Measurements from ENCODE around the gene RMND5A. TPM values are rescaled to one million over a fixed set of nuclear protein-coding genes. Genes with fewer than 3 reads are reported as not detected.
"Not testable (repeated sequence)": the region's sequence is repeated elsewhere in the genome, so short reads cannot be mapped to it uniquely, and the experiment has no call there.

RMND5A gene
- total RNA-seq, 1 donor from 2014 or later = 44.3 TPM

GRCh38 chr2:86704459-86704971 lies 15.6 kb upstream of the RMND5A start:
- Mint-ChIP-seq H3K27me3 (ENCODE audit: low read depth) (no peaks in the 10 kb centered on the region), H3K27ac (peak overlapping the region; percentile 64), H3K36me3 (peaks cover 3% of the 10 kb centered on the region), H3K4me3 (no peak overlapping the region), H3K9me3 (peaks cover 20% of the 10 kb centered on the region), H3K4me1 (peaks cover 7% of the 10 kb centered on the region)
- no peak for TF ChIP-seq CTCF (IDR thresholded peaks at IDR 0.05; ENCODE audit: unreplicated experiment)
- no peak for DNase-seq (ENCODE audit: low spot score in 2 of 2, unreplicated experiment in 2 of 2)

- no peak for DNase-seq (ENCODE audit: low spot score in 2 of 2, unreplicated experiment in 2 of 2)
- Mint-ChIP-seq H3K9me3 (peaks cover 22% of the 10 kb centered on the region), H3K36me3 (peaks cover 5% of the 10 kb centered on the region), H3K27me3 (ENCODE audit: low read depth) (no peaks in the 10 kb centered on the region), H3K4me1 (peaks cover 7% of the 10 kb centered on the region), H3K27ac (no peak overlapping the region), H3K4me3 (no peak overlapping the region)
- no peak for TF ChIP-seq CTCF (IDR thresholded peaks at IDR 0.05; ENCODE audit: unreplicated experiment)
Measured at GRCh38 chr2:86706220-86706619, 13.9 kb upstream of the RMND5A start.

- Mint-ChIP-seq H3K4me3 (no peak overlapping the region), H3K4me1 (peaks cover 7% of the 10 kb centered on the region), H3K36me3 (peaks cover 5% of the 10 kb centered on the region), H3K27ac (no peak overlapping the region), H3K9me3 (peaks cover 22% of the 10 kb centered on the region), H3K27me3 (ENCODE audit: low read depth) (no peaks in the 10 kb centered on the region)
- no peak for DNase-seq (ENCODE audit: low spot score in 2 of 2, unreplicated experiment in 2 of 2)
- no peak for TF ChIP-seq CTCF (IDR thresholded peaks at IDR 0.05; ENCODE audit: unreplicated experiment)
Measured at GRCh38 chr2:86706935-86707334, 13.2 kb upstream of the RMND5A start.

- not testable (repeated sequence) for DNase-seq (ENCODE audit: low spot score in 2 of 2, unreplicated experiment in 2 of 2); H3K27me3 Mint-ChIP-seq (ENCODE audit: low read depth); H3K36me3 Mint-ChIP-seq; H3K4me3 Mint-ChIP-seq; H3K27ac Mint-ChIP-seq; H3K4me1 Mint-ChIP-seq
- H3K9me3 Mint-ChIP-seq = peaks cover 22% of the 10 kb centered on the region
Measured at GRCh38 chr2:86708126-86708525, 12.0 kb upstream of the RMND5A start.

GRCh38 chr2:86714579-86715173 lies 5.4 kb upstream of the RMND5A start:
- H3K4me1 Mint-ChIP-seq; H3K27me3 Mint-ChIP-seq (ENCODE audit: low read depth); H3K9me3 Mint-ChIP-seq; H3K36me3 Mint-ChIP-seq; H3K4me3 Mint-ChIP-seq; H3K27ac Mint-ChIP-seq; DNase-seq (ENCODE audit: low spot score in 2 of 2, unreplicated experiment in 2 of 2): not testable (repeated sequence)

- DNase-seq (ENCODE audit: low spot score in 2 of 2, unreplicated experiment in 2 of 2); H3K4me1 Mint-ChIP-seq; H3K27me3 Mint-ChIP-seq (ENCODE audit: low read depth); H3K36me3 Mint-ChIP-seq; H3K27ac Mint-ChIP-seq; H3K9me3 Mint-ChIP-seq: not testable (repeated sequence)
- peak overlapping the region; percentile 65 for H3K4me3 Mint-ChIP-seq
Measured at GRCh38 chr2:86719263-86719636, 841 bp upstream of the RMND5A start.

GRCh38 chr2:86720540-86721320 lies 639 bp downstream of the RMND5A start:
- DNase-seq (ENCODE audit: low spot score in 2 of 2, unreplicated experiment in 2 of 2) = peak; percentile 24 to 70
- not testable (repeated sequence) for H3K4me1 Mint-ChIP-seq; H3K27me3 Mint-ChIP-seq (ENCODE audit: low read depth); H3K36me3 Mint-ChIP-seq; H3K9me3 Mint-ChIP-seq
- peak overlapping the region; percentile 70 for H3K4me3 Mint-ChIP-seq
- H3K27ac Mint-ChIP-seq = peak overlapping the region; percentile 69

GRCh38 chr2:86725706-86726105 lies 5.6 kb downstream of the RMND5A start:
- H3K4me1 Mint-ChIP-seq; H3K27ac Mint-ChIP-seq; H3K36me3 Mint-ChIP-seq; H3K4me3 Mint-ChIP-seq; DNase-seq (ENCODE audit: low spot score in 2 of 2, unreplicated experiment in 2 of 2); H3K27me3 Mint-ChIP-seq (ENCODE audit: low read depth); H3K9me3 Mint-ChIP-seq: not testable (repeated sequence)

GRCh38 chr2:86732040-86732525 lies 12.0 kb downstream of the RMND5A start:
- H3K36me3 Mint-ChIP-seq; H3K27ac Mint-ChIP-seq; H3K9me3 Mint-ChIP-seq; H3K27me3 Mint-ChIP-seq (ENCODE audit: low read depth); DNase-seq (ENCODE audit: low spot score in 2 of 2, unreplicated experiment in 2 of 2); H3K4me1 Mint-ChIP-seq; H3K4me3 Mint-ChIP-seq: not testable (repeated sequence)

GRCh38 chr2:86732837-86733236 lies 12.7 kb downstream of the RMND5A start:
- H3K27ac Mint-ChIP-seq; H3K4me1 Mint-ChIP-seq; DNase-seq (ENCODE audit: low spot score in 2 of 2, unreplicated experiment in 2 of 2); H3K27me3 Mint-ChIP-seq (ENCODE audit: low read depth); H3K36me3 Mint-ChIP-seq; H3K9me3 Mint-ChIP-seq; H3K4me3 Mint-ChIP-seq: not testable (repeated sequence)

GRCh38 chr2:86733528-86733927 lies 13.4 kb downstream of the RMND5A start:
- H3K9me3 Mint-ChIP-seq; H3K4me3 Mint-ChIP-seq; H3K4me1 Mint-ChIP-seq; H3K27me3 Mint-ChIP-seq (ENCODE audit: low read depth); H3K36me3 Mint-ChIP-seq; DNase-seq (ENCODE audit: low spot score in 2 of 2, unreplicated experiment in 2 of 2); H3K27ac Mint-ChIP-seq: not testable (repeated sequence)
